ENCODE data around the gene DHFR2. TPM values are rescaled to one million over a fixed set of nuclear protein-coding genes. Genes with fewer than 3 reads are reported as not detected.

Gene DHFR2
- total RNA-seq, 1 donor from 2014 or later, result 4.4 TPM

- H3K4me3 Mint-ChIP-seq (ENCODE audit: low read depth), result no peak overlapping the region
- DNase-seq (ENCODE audit: low spot score, unreplicated experiment), result no peak
- no peaks in the 10 kb centered on the region for H3K4me1 Mint-ChIP-seq (ENCODE audit: low read depth)
- no peaks in the 10 kb centered on the region for H3K9me3 Mint-ChIP-seq (ENCODE audit: low read depth)
- H3K36me3 Mint-ChIP-seq (ENCODE audit: insufficient read depth), result peaks cover 9% of the 10 kb centered on the region
- H3K27ac Mint-ChIP-seq, result no peak overlapping the region
- no peak for TF ChIP-seq CTCF (IDR thresholded peaks at IDR 0.05; ENCODE audit: unreplicated experiment)
- no peaks in the 10 kb centered on the region for H3K27me3 Mint-ChIP-seq
Measured at GRCh38 chr3:94099311-94099710, 36.6 kb upstream of the DHFR2 start.

GRCh38 chr3:94098452-94098851 lies 35.7 kb upstream of the DHFR2 start:
- no peak for DNase-seq (ENCODE audit: low spot score, unreplicated experiment)
- TF ChIP-seq CTCF (IDR thresholded peaks at IDR 0.05; ENCODE audit: unreplicated experiment), result no peak
- no peaks in the 10 kb centered on the region for H3K4me1 Mint-ChIP-seq (ENCODE audit: low read depth)
- H3K36me3 Mint-ChIP-seq (ENCODE audit: insufficient read depth), result peaks cover 11% of the 10 kb centered on the region
- no peak overlapping the region for H3K27ac Mint-ChIP-seq
- H3K27me3 Mint-ChIP-seq, result no peaks in the 10 kb centered on the region
- H3K4me3 Mint-ChIP-seq (ENCODE audit: low read depth), result no peak overlapping the region
- H3K9me3 Mint-ChIP-seq (ENCODE audit: low read depth), result no peaks in the 10 kb centered on the region

DNA sequence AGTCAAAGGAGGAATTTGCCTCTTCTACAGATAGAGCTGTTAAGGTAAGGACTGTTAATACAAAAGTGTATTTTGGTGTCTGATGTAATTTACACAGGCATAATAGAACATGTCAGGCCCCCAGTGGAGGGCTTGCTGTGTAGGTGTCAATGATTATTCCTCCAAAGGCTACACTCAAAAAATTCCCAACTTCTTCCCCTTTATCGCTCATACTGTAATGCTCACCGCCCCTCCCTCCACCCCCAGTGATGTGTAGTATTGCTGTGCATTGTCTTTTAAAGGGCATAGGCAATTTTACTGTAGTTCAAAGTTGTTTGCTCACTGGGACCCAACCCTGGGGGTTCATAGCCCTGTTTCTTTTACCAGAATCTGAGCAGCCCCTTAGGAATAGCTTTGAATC lies 32.4 kb upstream of the DHFR2 start:
- H3K27me3 Mint-ChIP-seq, result no peaks in the 10 kb centered on the region
- no peaks in the 10 kb centered on the region for H3K9me3 Mint-ChIP-seq (ENCODE audit: low read depth)
- H3K36me3 Mint-ChIP-seq (ENCODE audit: insufficient read depth), result peaks cover 15% of the 10 kb centered on the region
- H3K27ac Mint-ChIP-seq, result no peak overlapping the region
- no peak overlapping the region for H3K4me3 Mint-ChIP-seq (ENCODE audit: low read depth)
- H3K4me1 Mint-ChIP-seq (ENCODE audit: low read depth), result no peaks in the 10 kb centered on the region
- DNase-seq (ENCODE audit: low spot score, unreplicated experiment), result no peak
- TF ChIP-seq CTCF (IDR thresholded peaks at IDR 0.05; ENCODE audit: unreplicated experiment), result no peak

DNA sequence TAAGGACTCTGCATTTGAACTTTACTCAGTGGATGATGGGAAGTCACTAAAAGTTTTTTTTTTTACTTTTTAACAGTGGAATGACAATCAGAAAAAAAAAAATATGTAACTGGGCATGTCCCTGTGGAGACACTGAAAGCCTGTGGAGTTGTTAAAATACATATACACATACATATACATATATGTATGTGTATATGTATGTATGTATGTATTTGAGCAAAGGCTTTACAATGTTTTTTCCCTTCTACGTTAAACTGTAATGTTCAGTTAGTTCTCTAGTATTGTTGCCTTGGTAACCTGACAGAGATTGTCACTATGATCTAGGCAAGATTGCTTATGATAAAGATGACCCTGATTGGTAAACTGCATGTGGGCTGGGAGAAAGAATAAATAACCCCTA lies 30.4 kb upstream of the DHFR2 start:
- Mint-ChIP-seq H3K27me3 (no peaks in the 10 kb centered on the region), H3K27ac (no peak overlapping the region), H3K36me3 (ENCODE audit: insufficient read depth) (peaks cover 20% of the 10 kb centered on the region), H3K4me3 (ENCODE audit: low read depth) (no peak overlapping the region), H3K4me1 (ENCODE audit: low read depth) (no peaks in the 10 kb centered on the region), H3K9me3 (ENCODE audit: low read depth) (no peaks in the 10 kb centered on the region)
- no peak for DNase-seq (ENCODE audit: low spot score, unreplicated experiment)
- no peak for TF ChIP-seq CTCF (IDR thresholded peaks at IDR 0.05; ENCODE audit: unreplicated experiment)

GRCh38 chr3:94092086-94092485 lies 29.4 kb upstream of the DHFR2 start:
- no peak for TF ChIP-seq CTCF (IDR thresholded peaks at IDR 0.05; ENCODE audit: unreplicated experiment)
- Mint-ChIP-seq H3K27me3 (no peaks in the 10 kb centered on the region), H3K9me3 (ENCODE audit: low read depth) (no peaks in the 10 kb centered on the region), H3K27ac (no peak overlapping the region), H3K4me1 (ENCODE audit: low read depth) (no peaks in the 10 kb centered on the region), H3K4me3 (ENCODE audit: low read depth) (no peak overlapping the region), H3K36me3 (ENCODE audit: insufficient read depth) (peaks cover 13% of the 10 kb centered on the region)
- DNase-seq (ENCODE audit: low spot score, unreplicated experiment), result no peak
